H1 (cell line): Measurements from ENCODE around the gene TELO2. TPM values are rescaled to one million over a fixed set of nuclear protein-coding genes. Genes with fewer than 3 reads are reported as not detected.
A peak's percentile ranks its signal among the peaks of the same experiment; 100 is the strongest.

Experiments used
- CTCF ChIA-PET: fragments of 300-600 bp; sonication (Branson Sonifier 250); formaldehyde crosslinking; loops from one replicate; lab custom pipeline; 2021; ENCODE audit not compliant: partially characterized antibody; lab: Charles Lee
- POLR2A ChIA-PET: fragments of 300-600 bp; sonication (Branson Sonifier 250); formaldehyde crosslinking; loops from one replicate; lab custom pipeline; 2021; ENCODE audit warnings: inconsistent platforms; ENCODE audit not compliant: partially characterized antibody; lab: Charles Lee
- DNase-seq, 2 experiments: peaks; one replicate each; pipeline versions ENCODE4 v3.0.0 to v3.0.0-alpha.2; 2010 to 2022; ENCODE audit warnings: low spot score in 2 of 2, low read depth in 1 of 2, mixed read lengths in 1 of 2
- FAIRE-seq: peaks from 2 replicates; lab custom pipeline; 2011; peaks lifted over from hg19 to GRCh38; lab: Jason Lieb, UNC
- H2AFZ ChIP-seq: 2 replicates; pipeline ENCODE4 v1.8.1; 2012; ENCODE audit warnings: low read length, inconsistent platforms
- H2AK5ac ChIP-seq: 2 replicates; pipeline ENCODE4 v1.6.1; 2013; ENCODE audit warnings: low read depth, low read length
- H2BK120ac ChIP-seq: replicated peaks from 2 replicates; pipeline ENCODE3; 2013; ENCODE audit warnings: low read depth, low read length, inconsistent platforms
- H2BK12ac ChIP-seq: 2 replicates; pipeline ENCODE4 v1.6.1; 2013; ENCODE audit warnings: low read depth, low read length
- H2BK15ac ChIP-seq: 2 replicates; pipeline ENCODE4 v1.6.1; 2013; ENCODE audit warnings: low read length
- H2BK20ac ChIP-seq: 2 replicates; pipeline ENCODE4 v1.6.1; 2013; ENCODE audit warnings: low read length
- H2BK5ac ChIP-seq: 2 replicates; pipeline ENCODE4 v1.6.1; 2013; ENCODE audit warnings: low read depth, low read length
- H3K14ac ChIP-seq: 2 replicates; pipeline ENCODE4 v1.6.1; 2013; ENCODE audit warnings: inconsistent platforms; ENCODE audit not compliant: insufficient read length
- H3K18ac ChIP-seq: 2 replicates; pipeline ENCODE4 v1.6.1; 2013; ENCODE audit warnings: low read length; ENCODE audit errors: extremely low read depth
- H3K23ac ChIP-seq: 2 replicates; pipeline ENCODE4 v1.6.1; 2013; ENCODE audit warnings: inconsistent platforms; ENCODE audit not compliant: insufficient read length
- H3K23me2 ChIP-seq: 2 replicates; pipeline ENCODE4 v1.6.1; 2013; ENCODE audit warnings: low read depth, low read length
- H3K27ac ChIP-seq: 2 replicates; pipeline ENCODE4 v1.6.1; 2011; ENCODE audit warnings: low read depth, low read length, inconsistent platforms
- H3K27me3 ChIP-seq, 4 experiments: replicated peaks in 1 of 4; 1 replicate in 1 of 4; 2 replicates in 3 of 4; pipeline versions ENCODE4 v1.6.1 to v1.8.1; 2011 to 2013; ENCODE audit warnings: low read length in 3 of 4, mild to moderate bottlenecking in 3 of 4, inconsistent platforms in 2 of 4, mixed read lengths in 2 of 4, moderate library complexity in 1 of 4; ENCODE audit not compliant: control insufficient read depth in 3 of 4, insufficient read depth in 3 of 4; ENCODE audit errors: extremely low read depth in 1 of 4
- H3K36me3 ChIP-seq, 4 experiments: 2 replicates each; pipeline versions ENCODE4 v1.6.1 to v1.8.1; 2011 to 2013; ENCODE audit warnings: mild to moderate bottlenecking in 4 of 4, low read length in 3 of 4, moderate library complexity in 2 of 4, control low read depth in 1 of 4, inconsistent platforms in 1 of 4; ENCODE audit not compliant: insufficient read depth in 4 of 4, control insufficient read depth in 2 of 4
- H3K4ac ChIP-seq: replicated peaks from 2 replicates; pipeline ENCODE3; 2013; ENCODE audit warnings: low read length, low read depth, mixed read lengths, inconsistent platforms; ENCODE audit not compliant: insufficient read length
- H3K4me1 ChIP-seq, 4 experiments: replicated peaks in 1 of 4; 1 replicate in 1 of 4; 2 replicates in 3 of 4; pipeline versions ENCODE4 v1.6.1 to v1.8.1; 2011 to 2013; ENCODE audit warnings: low read length in 3 of 4, inconsistent platforms in 2 of 4, mixed read lengths in 1 of 4; ENCODE audit not compliant: insufficient read depth in 4 of 4, control insufficient read depth in 3 of 4
- H3K4me2 ChIP-seq, 2 experiments: 2 replicates each; pipeline versions ENCODE4 v1.6.1 to v1.8.1; 2011 to 2013; ENCODE audit warnings: low read depth in 2 of 2, low read length in 2 of 2, control low read depth in 1 of 2, inconsistent platforms in 1 of 2, mild to moderate bottlenecking in 1 of 2; ENCODE audit not compliant: insufficient read depth in 1 of 2
- H3K4me3 ChIP-seq, 4 experiments: fragments of 200-600, 300-600 bp in 1 of 4; sonication (generic), shearing (Covaris generic), sonication (Bioruptor Twin) in 1 of 4; 2 replicates each; pipeline versions ENCODE4 v1.5.1 to v1.8.1; 2011 to 2016; ENCODE audit warnings: low read length in 4 of 4, low read depth in 3 of 4, control low read depth in 2 of 4, inconsistent platforms in 2 of 4, mild to moderate bottlenecking in 2 of 4, mixed read lengths in 1 of 4, moderate library complexity in 1 of 4; ENCODE audit not compliant: insufficient read depth in 2 of 4; ENCODE audit errors: extremely low read depth in 1 of 4
- H3K56ac ChIP-seq: replicated peaks from 2 replicates; pipeline ENCODE3; 2013; ENCODE audit warnings: low read depth, mild to moderate bottlenecking, mixed read lengths, low read length, inconsistent platforms; ENCODE audit not compliant: insufficient read length
- H3K79me1 ChIP-seq: 2 replicates; pipeline ENCODE4 v1.6.1; 2013; ENCODE audit warnings: low read depth, low read length, control low read depth
- H3K79me2 ChIP-seq, 2 experiments: 2 replicates each; pipeline versions ENCODE4 v1.6.1 to v1.8.1; 2012 to 2013; ENCODE audit warnings: low read length in 2 of 2, mild to moderate bottlenecking in 2 of 2, inconsistent platforms in 1 of 2; ENCODE audit not compliant: insufficient read depth in 2 of 2, control insufficient read depth in 1 of 2
- H3K9ac ChIP-seq, 4 experiments: replicated peaks in 1 of 4; 1 replicate in 1 of 4; 2 replicates in 3 of 4; pipeline versions ENCODE4 v1.6.1 to v1.8.1; 2011 to 2013; ENCODE audit warnings: low read depth in 3 of 4, low read length in 3 of 4, control low read depth in 2 of 4, mild to moderate bottlenecking in 2 of 4, moderate library complexity in 2 of 4, inconsistent platforms in 1 of 4; ENCODE audit errors: extremely low read depth in 1 of 4
- H3K9me3 ChIP-seq, 2 experiments: 2 replicates each; pipeline versions ENCODE4 v1.6.1 to v1.8.1; 2012 to 2013; ENCODE audit warnings: mild to moderate bottlenecking in 2 of 2, moderate library complexity in 2 of 2, control low read depth in 1 of 2, inconsistent platforms in 1 of 2, low read depth in 1 of 2, low read length in 1 of 2, mixed read lengths in 1 of 2; ENCODE audit not compliant: insufficient read depth in 2 of 2
- H4K20me1 ChIP-seq, 2 experiments: replicated peaks in 1 of 2; 2 replicates each; pipeline versions ENCODE3 to v1.8.1; 2011 to 2013; ENCODE audit warnings: inconsistent platforms in 2 of 2, low read length in 2 of 2, mild to moderate bottlenecking in 1 of 2; ENCODE audit not compliant: insufficient read depth in 2 of 2, control insufficient read depth in 1 of 2
- H4K5ac ChIP-seq: 2 replicates; pipeline ENCODE4 v1.6.1; 2013; ENCODE audit warnings: low read length, low read depth, mixed read lengths, inconsistent platforms; ENCODE audit not compliant: insufficient read length
- H4K8ac ChIP-seq: 2 replicates; pipeline ENCODE4 v1.8.0; 2013; ENCODE audit warnings: mild to moderate bottlenecking, moderate library complexity, low read length, inconsistent platforms; ENCODE audit not compliant: insufficient read depth; ENCODE audit errors: extremely low read depth
- H4K91ac ChIP-seq: replicated peaks from 2 replicates; pipeline ENCODE3; 2013; ENCODE audit warnings: low read length, mixed read lengths, inconsistent platforms; ENCODE audit not compliant: insufficient read length
- EZH2 ChIP-seq: fragments of 200-600 bp; sonication (generic); IDR thresholded peaks from 2 replicates; pipeline ENCODE4 v1.7.1; 2012; ENCODE audit warnings: low read depth, mild to moderate bottlenecking, moderate library complexity, low read length, inconsistent platforms; ENCODE audit not compliant: severe bottlenecking
- GABPA ChIP-seq: IDR thresholded peaks from 2 replicates; pipeline ENCODE4 v1.6.1; 2011; ENCODE audit warnings: mild to moderate bottlenecking, low read length, moderate library complexity, borderline replicate concordance; ENCODE audit not compliant: insufficient read depth
- RAD21 ChIP-seq, 2 experiments: IDR thresholded peaks in 1 of 2; conservative IDR thresholded peaks in 1 of 2; 2 replicates each; pipeline ENCODE4 v1.6.1; 2011; ENCODE audit warnings: low read depth in 2 of 2, low read length in 2 of 2, improper control_type of control experiment in 1 of 2, inconsistent platforms in 1 of 2, mild to moderate bottlenecking in 1 of 2, moderate library complexity in 1 of 2
- RBBP5 ChIP-seq: IDR thresholded peaks from 2 replicates; pipeline ENCODE4 v1.7.1; 2012; ENCODE audit warnings: low read depth, mild to moderate bottlenecking, inconsistent platforms, low read length, moderate library complexity, borderline replicate concordance
- WGBS, 2 experiments: shearing (Covaris generic) in 1 of 2; methylation state at CpG; one replicate each; pipeline versions ENCODE4 v1.1.6 to v1.1.7; 2013 to 2015; ENCODE audit warnings: low lambda C conversion rate in 2 of 2, mixed read lengths in 2 of 2, inconsistent platforms in 1 of 2, low coverage in 1 of 2, missing lambda C conversion rate in 1 of 2; ENCODE audit not compliant: insufficient replicate concordance in 2 of 2, insufficient coverage in 1 of 2, insufficient read length in 1 of 2; ENCODE audit errors: extremely low coverage in 1 of 2, missing lambda C conversion rate in 1 of 2; 5-methylcytosine and 5-hydroxymethylcytosine counted together
- polyA plus RNA-seq, 7 experiments: library from polyadenylated mRNA; depleted of rRNA in 3 of 7; stranded (reverse) in 5 of 7; unstranded in 2 of 7; fragments of >200 nt in 5 of 7; fragments of 200-250 nt in 2 of 7; gene quantifications; 1 replicate in 5 of 7; 2 replicates in 1 of 7; 4 replicates in 1 of 7; pipeline versions ENCODE4 v1.2.1 to v1.2.3, GENCODE V29; 2011 to 2013; ENCODE audit warnings: missing spikeins in 2 of 7, mixed read lengths in 2 of 7
- total RNA-seq: library from RNA; stranded (reverse); fragmentation: NEBNext Ultra II Directional; extraction: Animal tissue kit (Norgen Biotek cat#: 25700); gene quantifications from 2 replicates; pipeline ENCODE4 v1.2.1, GENCODE V29; 2021
- TF ChIP-seq, protein P1 (sequence below): IDR thresholded peaks from 2 replicates; pipeline ENCODE4 v1.6.1; 2012; ENCODE audit warnings: inconsistent platforms
- TF ChIP-seq, protein P2 (sequence below), 3 experiments: IDR thresholded peaks; 1 replicate in 2 of 3; 2 replicates in 1 of 3; pipeline versions ENCODE4 v1.5.1 to v1.6.1; 2011; ENCODE audit warnings: low read length in 3 of 3, mild to moderate bottlenecking in 3 of 3, inconsistent platforms in 2 of 3, low read depth in 1 of 3, moderate library complexity in 1 of 3; ENCODE audit not compliant: insufficient read depth in 1 of 3; ENCODE audit errors: control extremely low read depth in 1 of 3

The TELO2 gene
- total and polyA plus RNA-seq, 2 of the 8 experiments (the other 6 are each of a cell fraction or from before 2014, with no cell fraction given) = 39.3 to 64.8 TPM

DNA sequence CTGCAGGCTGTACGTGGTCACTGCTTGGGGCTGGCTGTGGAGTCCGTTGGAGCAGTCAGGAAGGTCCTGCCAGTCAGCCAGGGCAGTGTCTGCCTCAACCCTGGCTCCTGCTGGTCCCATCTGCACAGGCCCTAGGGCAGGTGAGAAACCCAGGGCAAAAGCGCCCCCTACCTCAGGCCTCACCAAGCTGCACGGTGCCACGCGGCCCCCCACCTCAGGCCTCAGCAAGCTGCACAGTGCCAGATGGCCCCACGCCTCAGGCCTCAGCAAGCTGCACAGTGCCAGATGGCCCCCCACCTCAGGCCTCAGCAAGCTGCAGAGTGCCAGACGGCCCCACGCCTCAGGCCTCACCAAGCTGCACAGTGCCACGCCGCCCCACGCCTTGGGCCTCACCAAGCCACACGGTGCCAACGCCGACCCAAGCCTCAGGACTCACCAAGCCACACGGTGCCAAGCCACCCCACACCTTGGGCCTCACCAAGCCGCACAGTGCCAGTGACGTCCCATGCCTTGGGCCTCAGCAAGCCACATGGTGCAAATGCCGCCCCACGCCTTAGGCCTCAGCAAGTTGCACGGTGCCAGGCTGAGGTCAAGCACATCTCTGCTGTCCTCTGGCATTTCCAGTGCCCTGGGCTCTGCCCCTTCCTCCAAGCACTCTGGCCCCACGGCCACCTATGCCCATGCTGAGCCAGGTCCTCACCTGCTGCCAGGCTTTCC is 45.8 kb downstream of the TELO2 start:
- Histone ChIP-seq H3K4me2 (no peak overlapping the region), H3K36me3 (no peaks in the 10 kb centered on the region), H2BK120ac (no peak overlapping the region), H3K9me3 (no peaks in the 10 kb centered on the region), H3K56ac (no peak overlapping the region), H3K4me3 (no peak overlapping the region), H3K79me2 (no peaks in the 10 kb centered on the region), H2BK15ac (no peak overlapping the region; the same call in 1 of the 2 replicates), H4K20me1 (peaks cover 4 to 7% of the 10 kb centered on the region in 2 experiments), H3K9ac (no peak overlapping the region), H3K23ac (no peak overlapping the region), H4K8ac (0 out of 2 replicates have a peak overlapping the region, but pooled peaks have one; percentile 2), H3K18ac (no peak overlapping the region), H2BK20ac (no peak overlapping the region), H3K14ac (no peak overlapping the region), H2BK5ac (no peak overlapping the region; the same call in 1 of the 2 replicates), H3K4ac (no peak overlapping the region), H3K79me1 (no peaks in the 10 kb centered on the region), H4K5ac (no peak overlapping the region), H3K4me1 (no peaks in the 10 kb centered on the region), H3K23me2 (no peaks in the 10 kb centered on the region), H3K27me3 (no peaks in the 10 kb centered on the region), H4K91ac (no peak overlapping the region), H3K27ac (no peak overlapping the region), H2BK12ac (no peak overlapping the region), H2AK5ac (no peak overlapping the region), H2AFZ (no peak overlapping the region)
- FAIRE-seq (no peak), DNase-seq (peak in 1 of 2 experiments; percentile 71)
- ChIA-PET CTCF (interaction anchor here (0.8 to 3.0 kb wide), 16 partner anchors 8 to 234 kb away, joined by 3 to 12 read pairs (median 4); partner anchors contain the start of gene TELO2), POLR2A (interaction anchor here (1.3 kb wide), 1 partner anchor 28 kb away, joined by 3 read pairs; no protein-coding TSS in a partner anchor)
- WGBS, 2 experiments = 83% methylated on average over 22 of the region's 22 CpGs; no CpG with 5 or more reads in 1 of the 2 experiments
- 0 out of 2 replicates have a peak, but pooled peaks have one; percentile 22 for TF ChIP-seq GABPA
- peak; percentile 58 to 69 for TF ChIP-seq RAD21 (IDR thresholded peaks at IDR 0.05 in 1 of 2, conservative IDR thresholded peaks at IDR 0.05 in 1 of 2; ENCODE audit: low read depth in 2 of 2, low read length in 2 of 2)
- TF ChIP-seq, protein P1, sequence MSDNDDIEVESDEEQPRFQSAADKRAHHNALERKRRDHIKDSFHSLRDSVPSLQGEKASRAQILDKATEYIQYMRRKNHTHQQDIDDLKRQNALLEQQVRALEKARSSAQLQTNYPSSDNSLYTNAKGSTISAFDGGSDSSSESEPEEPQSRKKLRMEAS = peak; percentile 51; the same call in 1 of the 2 replicates
- TF ChIP-seq EZH2 = no peak
- TF ChIP-seq RBBP5 = no peak
- TF ChIP-seq, protein P2, sequence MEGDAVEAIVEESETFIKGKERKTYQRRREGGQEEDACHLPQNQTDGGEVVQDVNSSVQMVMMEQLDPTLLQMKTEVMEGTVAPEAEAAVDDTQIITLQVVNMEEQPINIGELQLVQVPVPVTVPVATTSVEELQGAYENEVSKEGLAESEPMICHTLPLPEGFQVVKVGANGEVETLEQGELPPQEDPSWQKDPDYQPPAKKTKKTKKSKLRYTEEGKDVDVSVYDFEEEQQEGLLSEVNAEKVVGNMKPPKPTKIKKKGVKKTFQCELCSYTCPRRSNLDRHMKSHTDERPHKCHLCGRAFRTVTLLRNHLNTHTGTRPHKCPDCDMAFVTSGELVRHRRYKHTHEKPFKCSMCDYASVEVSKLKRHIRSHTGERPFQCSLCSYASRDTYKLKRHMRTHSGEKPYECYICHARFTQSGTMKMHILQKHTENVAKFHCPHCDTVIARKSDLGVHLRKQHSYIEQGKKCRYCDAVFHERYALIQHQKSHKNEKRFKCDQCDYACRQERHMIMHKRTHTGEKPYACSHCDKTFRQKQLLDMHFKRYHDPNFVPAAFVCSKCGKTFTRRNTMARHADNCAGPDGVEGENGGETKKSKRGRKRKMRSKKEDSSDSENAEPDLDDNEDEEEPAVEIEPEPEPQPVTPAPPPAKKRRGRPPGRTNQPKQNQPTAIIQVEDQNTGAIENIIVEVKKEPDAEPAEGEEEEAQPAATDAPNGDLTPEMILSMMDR (IDR thresholded peaks at IDR 0.05; ENCODE audit: control extremely low read depth in 1 of 3, insufficient read depth in 1 of 3, low read depth in 1 of 3, low read length in 3 of 3) = peak; percentile 56 to 69 (median 62)
